Thyroid gland (tissue), 4 donors: ENCODE data around the gene ARID4B.

Experiments
- POLR2A ChIP-seq, 2 donors: fragments of 450-650 bp; IDR thresholded peaks; one replicate each; pipeline ENCODE4 v1.6.1; 2017; ENCODE audit warnings: antibody characterized with exemption in 2 of 2, mild to moderate bottlenecking in 2 of 2, moderate library complexity in 1 of 2
- TF ChIP-seq, protein P1 (sequence below), 6 experiments: fragments of 200-600 bp in 3 of 6; fragments of 450-650 bp in 3 of 6; sonication (generic) in 3 of 6; IDR thresholded peaks; one replicate each; pipeline ENCODE4 v1.5.1; 2016 to 2019; ENCODE audit warnings: antibody characterized with exemption in 6 of 6, mild to moderate bottlenecking in 2 of 6, inconsistent platforms in 1 of 6, moderate library complexity in 1 of 6

DNA sequence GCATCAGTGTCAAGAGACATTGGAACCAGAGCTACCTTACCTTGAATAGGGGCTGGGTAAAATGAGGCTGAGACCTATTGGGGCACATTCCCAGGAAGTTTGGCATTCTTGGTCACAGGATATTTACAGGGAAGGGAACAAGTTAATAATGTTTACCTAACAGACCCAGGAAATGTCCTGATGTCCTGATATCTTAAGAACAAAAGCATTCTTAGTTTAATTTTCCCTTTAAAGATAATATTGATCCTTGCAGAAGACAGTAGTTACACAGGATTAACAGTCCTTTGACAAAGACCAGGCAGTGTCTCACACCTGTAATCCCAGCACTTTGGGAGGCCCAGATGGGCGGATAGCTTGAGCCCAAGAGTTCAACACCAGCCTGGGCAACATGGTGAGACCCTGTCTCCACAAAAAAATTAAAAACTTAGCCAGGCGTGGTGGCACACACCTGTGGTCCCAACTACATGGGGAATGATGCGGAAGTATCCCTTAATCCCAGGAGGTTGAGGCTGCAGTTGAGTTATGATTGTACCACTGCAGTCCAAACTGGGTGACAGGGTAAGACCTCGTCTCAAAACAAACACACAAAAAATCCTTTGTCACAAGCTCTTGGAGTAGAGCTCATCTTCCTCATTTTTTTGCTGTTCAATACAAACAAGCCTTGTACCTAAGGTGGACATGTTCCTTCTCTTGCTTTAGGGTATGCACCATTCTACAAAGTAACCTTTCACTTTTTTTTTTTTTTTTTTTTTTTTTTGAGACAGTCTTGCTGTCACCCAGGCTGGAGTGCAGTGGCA is 198.0 kb downstream of the ARID4B start:
- no peak for TF ChIP-seq POLR2A (IDR thresholded peaks at IDR 0.05)
- TF ChIP-seq, protein P1, sequence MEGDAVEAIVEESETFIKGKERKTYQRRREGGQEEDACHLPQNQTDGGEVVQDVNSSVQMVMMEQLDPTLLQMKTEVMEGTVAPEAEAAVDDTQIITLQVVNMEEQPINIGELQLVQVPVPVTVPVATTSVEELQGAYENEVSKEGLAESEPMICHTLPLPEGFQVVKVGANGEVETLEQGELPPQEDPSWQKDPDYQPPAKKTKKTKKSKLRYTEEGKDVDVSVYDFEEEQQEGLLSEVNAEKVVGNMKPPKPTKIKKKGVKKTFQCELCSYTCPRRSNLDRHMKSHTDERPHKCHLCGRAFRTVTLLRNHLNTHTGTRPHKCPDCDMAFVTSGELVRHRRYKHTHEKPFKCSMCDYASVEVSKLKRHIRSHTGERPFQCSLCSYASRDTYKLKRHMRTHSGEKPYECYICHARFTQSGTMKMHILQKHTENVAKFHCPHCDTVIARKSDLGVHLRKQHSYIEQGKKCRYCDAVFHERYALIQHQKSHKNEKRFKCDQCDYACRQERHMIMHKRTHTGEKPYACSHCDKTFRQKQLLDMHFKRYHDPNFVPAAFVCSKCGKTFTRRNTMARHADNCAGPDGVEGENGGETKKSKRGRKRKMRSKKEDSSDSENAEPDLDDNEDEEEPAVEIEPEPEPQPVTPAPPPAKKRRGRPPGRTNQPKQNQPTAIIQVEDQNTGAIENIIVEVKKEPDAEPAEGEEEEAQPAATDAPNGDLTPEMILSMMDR (IDR thresholded peaks at IDR 0.05), result no peak
